ENCODE data around the gene CNTNAP4. TPM values are rescaled to one million over a fixed set of nuclear protein-coding genes. Genes with fewer than 3 reads are reported as not detected.

CNTNAP4 gene
- total RNA-seq, 2 experiments from 2014 or later: not detected

GRCh38 chr16:76346210-76346609, 69.0 kb downstream of the CNTNAP4 start:
- DNase-seq (no peak), ATAC-seq (ENCODE audit: poor library complexity) (no peak)
- Histone ChIP-seq H3K27me3 (ENCODE audit: control insufficient read depth in 1 of 2, insufficient read depth in 2 of 2, low read length in 2 of 2) (no peaks in the 10 kb centered on the region), H3K4me3 (ENCODE audit: low read length) (no peak overlapping the region), H3K36me3 (ENCODE audit: insufficient read depth, low read length) (no peaks in the 10 kb centered on the region), H3K9me3 (ENCODE audit: control insufficient read depth in 1 of 2, insufficient read depth in 1 of 2, low read length in 2 of 2) (no peaks in the 10 kb centered on the region), H3K4me1 (ENCODE audit: insufficient read depth, low read length) (no peaks in the 10 kb centered on the region), H3K27ac (ENCODE audit: low read depth in 1 of 2, low read length in 2 of 2) (no peak overlapping the region)
- Mint-ChIP-seq H3K27me3 (no peaks in the 10 kb centered on the region), H3K9me3 (no peaks in the 10 kb centered on the region), H3K36me3 (ENCODE audit: low read depth) (no peaks in the 10 kb centered on the region), H3K27ac (no peak overlapping the region), H3K4me1 (ENCODE audit: low read depth) (no peaks in the 10 kb centered on the region), H3K4me3 (no peak overlapping the region)
- no peak for TF ChIP-seq CTCF (IDR thresholded peaks at IDR 0.05)
- CTCF ChIA-PET: no interaction called here
- POLR2A ChIA-PET: no interaction called here
- intact Hi-C loops (cut with DNase I, micrococcal nuclease): loop anchor here in 1 of 2 experiments (10.0 kb wide), 1 partner anchor 79 kb away; no protein-coding TSS in a partner anchor

GRCh38 chr16:76351441-76351840, 74.2 kb downstream of the CNTNAP4 start:
- H3K9me3 ChIP-seq (ENCODE audit: control insufficient read depth in 1 of 2, insufficient read depth in 1 of 2, low read length in 2 of 2): no peaks in the 10 kb centered on the region
- DNase-seq (no peak), ATAC-seq (ENCODE audit: poor library complexity) (no peak)
- CTCF ChIA-PET: no interaction called here
- H3K4me3 ChIP-seq (ENCODE audit: low read length): no peak overlapping the region
- Mint-ChIP-seq H3K9me3 (no peaks in the 10 kb centered on the region), H3K36me3 (ENCODE audit: low read depth) (no peaks in the 10 kb centered on the region), H3K27me3 (no peaks in the 10 kb centered on the region), H3K27ac (no peak overlapping the region), H3K4me1 (ENCODE audit: low read depth) (no peaks in the 10 kb centered on the region), H3K4me3 (no peak overlapping the region)
- POLR2A ChIA-PET: no interaction called here
- no peaks in the 10 kb centered on the region for H3K27me3 ChIP-seq (ENCODE audit: control insufficient read depth in 1 of 2, insufficient read depth in 2 of 2, low read length in 2 of 2)
- TF ChIP-seq CTCF (IDR thresholded peaks at IDR 0.05): no peak
- no peak overlapping the region for H3K27ac ChIP-seq (ENCODE audit: low read depth in 1 of 2, low read length in 2 of 2)
- no peaks in the 10 kb centered on the region for H3K4me1 ChIP-seq (ENCODE audit: insufficient read depth, low read length)
- intact Hi-C loops (cut with DNase I, micrococcal nuclease): no loop called here
- no peaks in the 10 kb centered on the region for H3K36me3 ChIP-seq (ENCODE audit: insufficient read depth, low read length)

GRCh38 chr16:76360404-76360803, 83.2 kb downstream of the CNTNAP4 start:
- ChIA-PET CTCF (no interaction called here), POLR2A (no interaction called here)
- Histone ChIP-seq H3K27me3 (ENCODE audit: control insufficient read depth in 1 of 2, insufficient read depth in 2 of 2, low read length in 2 of 2) (no peaks in the 10 kb centered on the region), H3K9me3 (ENCODE audit: control insufficient read depth in 1 of 2, insufficient read depth in 1 of 2, low read length in 2 of 2) (peaks cover 0 to 5% of the 10 kb centered on the region in 2 experiments), H3K36me3 (ENCODE audit: insufficient read depth, low read length) (no peaks in the 10 kb centered on the region), H3K4me3 (ENCODE audit: low read length) (no peak overlapping the region), H3K27ac (ENCODE audit: low read depth in 1 of 2, low read length in 2 of 2) (no peak overlapping the region), H3K4me1 (ENCODE audit: insufficient read depth, low read length) (no peaks in the 10 kb centered on the region)
- H3K4me3 Mint-ChIP-seq: no peak overlapping the region
- no peak for DNase-seq
- H3K27ac Mint-ChIP-seq: no peak overlapping the region
- no peaks in the 10 kb centered on the region for H3K27me3 Mint-ChIP-seq
- H3K36me3 Mint-ChIP-seq (ENCODE audit: low read depth): no peaks in the 10 kb centered on the region
- no peak for TF ChIP-seq CTCF (IDR thresholded peaks at IDR 0.05)
- intact Hi-C loops (cut with DNase I, micrococcal nuclease): no loop called here
- ATAC-seq (ENCODE audit: poor library complexity): no peak
- H3K9me3 Mint-ChIP-seq: peaks cover 3% of the 10 kb centered on the region
- H3K4me1 Mint-ChIP-seq (ENCODE audit: low read depth): no peaks in the 10 kb centered on the region
